H9 (cell line): ENCODE data around the gene NMRK1. TPM values are rescaled to one million over a fixed set of nuclear protein-coding genes. Genes with fewer than 3 reads are reported as not detected.

Source experiments
- DNase-seq: peaks from one replicate; pipeline ENCODE4 v3.0.0-alpha.2; 2017
- H2AFZ ChIP-seq: one replicate; pipeline ENCODE4 v1.6.1; 2013; ENCODE audit warnings: mild to moderate bottlenecking, low read length, control low read depth, moderate library complexity
- H2AK5ac ChIP-seq: 2 replicates; pipeline ENCODE4 v1.6.1; 2013; ENCODE audit warnings: low read length, control low read depth, mixed read lengths; ENCODE audit not compliant: insufficient read length
- H2BK120ac ChIP-seq: one replicate; pipeline ENCODE4 v1.6.1; 2013; ENCODE audit warnings: low read depth, mild to moderate bottlenecking, low read length, control low read depth, inconsistent platforms; ENCODE audit not compliant: poor library complexity, severe bottlenecking
- H2BK12ac ChIP-seq: 2 replicates; pipeline ENCODE4 v1.6.1; 2013; ENCODE audit warnings: low read length, control low read depth, mixed read lengths, low read depth; ENCODE audit not compliant: insufficient read length
- H2BK15ac ChIP-seq: 2 replicates; pipeline ENCODE4 v1.6.1; 2013; ENCODE audit warnings: low read depth, low read length, control low read depth
- H2BK20ac ChIP-seq: one replicate; pipeline ENCODE4 v1.6.1; 2013; ENCODE audit warnings: low read depth, mild to moderate bottlenecking, low read length, control low read depth, inconsistent platforms; ENCODE audit not compliant: poor library complexity, severe bottlenecking
- H2BK5ac ChIP-seq: 2 replicates; pipeline ENCODE4 v1.6.1; 2013; ENCODE audit warnings: low read length, control low read depth, mixed read lengths; ENCODE audit not compliant: insufficient read length
- H3K14ac ChIP-seq: 2 replicates; pipeline ENCODE4 v1.6.1; 2013; ENCODE audit warnings: low read length, control low read depth; ENCODE audit not compliant: insufficient read depth
- H3K18ac ChIP-seq: 2 replicates; pipeline ENCODE4 v1.6.1; 2013; ENCODE audit warnings: low read depth, mild to moderate bottlenecking, mixed read lengths, low read length, control low read depth; ENCODE audit not compliant: insufficient read length
- H3K23ac ChIP-seq: 2 replicates; pipeline ENCODE4 v1.6.1; 2013; ENCODE audit warnings: low read length, control low read depth, mixed read lengths, low read depth; ENCODE audit not compliant: insufficient read length
- H3K23me2 ChIP-seq: 2 replicates; pipeline ENCODE4 v1.6.1; 2013; ENCODE audit warnings: low read depth, mild to moderate bottlenecking, mixed read lengths, low read length, control low read depth; ENCODE audit not compliant: insufficient read length, poor library complexity, severe bottlenecking
- H3K27ac ChIP-seq: 2 replicates; pipeline ENCODE4 v1.5.1; 2013; ENCODE audit warnings: low read length, control low read depth, mixed read lengths, low read depth; ENCODE audit not compliant: insufficient read length
- H3K27me3 ChIP-seq: 2 replicates; pipeline ENCODE4 v1.6.1; 2013; ENCODE audit warnings: low read length, control low read depth, inconsistent platforms; ENCODE audit not compliant: insufficient read depth
- H3K4ac ChIP-seq: 2 replicates; pipeline ENCODE4 v1.6.1; 2013; ENCODE audit warnings: low read depth, mild to moderate bottlenecking, control low read depth, inconsistent platforms, low read length, moderate library complexity
- H3K4me1 ChIP-seq: 2 replicates; pipeline ENCODE4 v1.6.1; 2013; ENCODE audit warnings: low read length, control low read depth, inconsistent platforms; ENCODE audit not compliant: insufficient read depth
- H3K4me2 ChIP-seq: 2 replicates; pipeline ENCODE4 v1.6.1; 2013; ENCODE audit warnings: low read length, control low read depth, mixed read lengths; ENCODE audit not compliant: insufficient read length, insufficient read depth
- H3K56ac ChIP-seq: 2 replicates; pipeline ENCODE4 v1.6.1; 2013; ENCODE audit warnings: low read depth, mild to moderate bottlenecking, mixed read lengths, low read length, control low read depth; ENCODE audit not compliant: insufficient read length
- H3K79me1 ChIP-seq: 2 replicates; pipeline ENCODE4 v1.6.1; 2013; ENCODE audit warnings: low read depth, mild to moderate bottlenecking, moderate library complexity, low read length, control low read depth, inconsistent platforms; ENCODE audit not compliant: insufficient read depth, poor library complexity, severe bottlenecking
- H3K79me2 ChIP-seq: 2 replicates; pipeline ENCODE4 v1.6.1; 2013; ENCODE audit warnings: low read length, control low read depth, inconsistent platforms; ENCODE audit not compliant: insufficient read depth
- H3K9ac ChIP-seq: 2 replicates; pipeline ENCODE4 v1.6.1; 2013; ENCODE audit warnings: low read length, control low read depth, mixed read lengths; ENCODE audit not compliant: insufficient read length; ENCODE audit errors: extremely low read depth
- H3K9me3 ChIP-seq: one replicate; pipeline ENCODE4 v1.6.1; 2013; ENCODE audit warnings: low read depth, low read length, inconsistent platforms; ENCODE audit not compliant: control insufficient read depth
- H3T11ph ChIP-seq: one replicate; pipeline ENCODE4 v1.6.1; 2013; ENCODE audit warnings: mild to moderate bottlenecking, low read length, control low read depth, inconsistent platforms
- H4K20me1 ChIP-seq: one replicate; pipeline ENCODE4 v1.6.1; 2013; ENCODE audit not compliant: control insufficient read depth, insufficient read length, insufficient read depth
- H4K5ac ChIP-seq: 2 replicates; pipeline ENCODE4 v1.6.1; 2013; ENCODE audit warnings: low read depth, mild to moderate bottlenecking, mixed read lengths, low read length, control low read depth; ENCODE audit not compliant: insufficient read length
- H4K8ac ChIP-seq: replicated peaks from 2 replicates; pipeline ENCODE4 v1.6.1; 2013; ENCODE audit warnings: low read length, control low read depth, mixed read lengths, low read depth; ENCODE audit not compliant: insufficient read length
- H4K91ac ChIP-seq: 2 replicates; pipeline ENCODE4 v1.6.1; 2013; ENCODE audit warnings: low read depth, mild to moderate bottlenecking, moderate library complexity, mixed read lengths, low read length, control low read depth; ENCODE audit not compliant: insufficient read length
- H3K27ac Mint-ChIP-seq, 3 experiments: 2 replicates in 2 of 3; 3 replicates in 1 of 3; pipeline ENCODE4 v1.8.0; 2020 to 2021; ENCODE audit warnings: mixed read lengths in 3 of 3, mild to moderate bottlenecking in 1 of 3, moderate library complexity in 1 of 3
- H3K27me3 Mint-ChIP-seq: 2 replicates; pipeline ENCODE4 v1.8.0; 2021; ENCODE audit warnings: low read depth, mild to moderate bottlenecking, moderate library complexity, mixed read lengths
- H3K36me3 Mint-ChIP-seq, 3 experiments: 2 replicates in 2 of 3; 3 replicates in 1 of 3; pipeline ENCODE4 v1.8.0; 2020 to 2021; ENCODE audit warnings: low read depth in 3 of 3, mixed read lengths in 3 of 3; ENCODE audit not compliant: insufficient read depth in 1 of 3
- H3K4me1 Mint-ChIP-seq, 2 experiments: 2 replicates each; pipeline ENCODE4 v1.8.0; 2020; ENCODE audit warnings: mixed read lengths in 2 of 2
- H3K4me3 Mint-ChIP-seq, 2 experiments: 2 replicates in 1 of 2; 3 replicates in 1 of 2; pipeline ENCODE4 v1.8.0; 2020 to 2021; ENCODE audit warnings: mild to moderate bottlenecking in 2 of 2, mixed read lengths in 2 of 2, moderate library complexity in 1 of 2
- H3K9me3 Mint-ChIP-seq, 2 experiments: 2 replicates in 1 of 2; 3 replicates in 1 of 2; pipeline ENCODE4 v1.8.0; 2020; ENCODE audit warnings: mild to moderate bottlenecking in 2 of 2, mixed read lengths in 2 of 2, moderate library complexity in 1 of 2
- CTCF ChIP-seq: fragments of 200-600 bp; sonication (generic); conservative IDR thresholded peaks from 3 replicates; pipeline ENCODE4 v1.8.0; 2021; ENCODE audit warnings: antibody characterized with exemption, mild to moderate bottlenecking
- WGBS: extraction: QIAGEN DNeasy Blood & Tissue Kit; methylation state at CpG from one replicate; pipeline ENCODE4 v1.1.7; 2013; ENCODE audit warnings: missing lambda C conversion rate, low lambda C conversion rate, mixed read lengths; ENCODE audit not compliant: insufficient read length; ENCODE audit errors: extremely low coverage; 5-methylcytosine and 5-hydroxymethylcytosine counted together
- total RNA-seq: library from RNA; stranded (reverse); gene quantifications from 2 replicates; pipeline ENCODE4 v1.2.1, GENCODE V29; 2021

The NMRK1 gene
- total RNA-seq, 1 experiment from 2014 or later, result 3.0 TPM

DNA sequence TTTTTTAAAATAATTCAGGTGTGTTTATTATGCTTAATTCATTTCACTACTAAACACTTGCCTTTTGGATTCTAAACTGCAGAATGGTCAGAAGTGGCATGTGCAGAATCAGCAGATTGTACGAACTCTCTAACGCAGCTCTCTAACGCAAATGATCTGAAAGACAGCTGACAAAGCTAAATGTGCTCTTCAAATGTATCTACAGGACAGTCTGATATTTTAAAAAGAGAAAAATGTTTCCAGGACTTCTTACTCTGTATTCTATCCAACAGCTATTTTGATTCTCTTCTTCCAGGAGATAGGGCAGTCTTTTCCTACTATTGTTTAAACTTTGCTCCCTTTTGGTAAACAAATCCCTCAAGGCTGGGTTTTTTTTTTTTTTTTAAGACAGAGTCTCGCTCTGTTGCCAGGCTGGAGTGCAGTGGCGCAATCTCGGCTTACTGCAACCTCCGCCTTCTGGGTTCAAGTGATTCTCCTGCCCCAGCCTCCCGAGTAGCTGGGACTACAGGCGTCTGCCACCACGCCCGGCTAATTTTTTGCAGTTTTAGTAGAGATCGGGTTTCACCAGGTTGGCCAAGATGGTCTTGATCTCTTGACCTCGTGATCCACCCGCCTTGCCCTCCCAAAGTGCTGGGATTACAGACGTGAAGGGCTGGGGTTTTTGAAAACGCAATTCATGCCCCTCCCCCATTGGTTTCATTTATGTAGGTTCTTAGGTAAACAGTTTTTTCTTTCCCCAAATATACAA, 1.2 kb downstream of the NMRK1 start:
- peak overlapping the region in 2 of 3 experiments; percentile 57 to 75; a peak in 1 of 7 replicates for H3K27ac Mint-ChIP-seq
- H3K4me2 ChIP-seq, result peak overlapping the region; percentile 70

More for the DNA sequence above, 1.2 kb downstream of the NMRK1 start:
- Histone ChIP-seq H2BK20ac (no peak overlapping the region), H3K23ac (no peak overlapping the region), H3K79me2 (no peaks in the 10 kb centered on the region; the same call in 1 of the 2 replicates), H3K14ac (no peak overlapping the region), H3K9ac (no peak overlapping the region), H3K27me3 (no peaks in the 10 kb centered on the region), H3K27ac (no peak overlapping the region), H4K5ac (no peak overlapping the region), H2BK12ac (no peak overlapping the region), H3K79me1 (no peaks in the 10 kb centered on the region), H2AFZ (no peak overlapping the region), H2BK5ac (no peak overlapping the region), H3K56ac (no peak overlapping the region), H3K18ac (no peak overlapping the region), H2BK120ac (no peak overlapping the region), H2AK5ac (no peak overlapping the region), H3K9me3 (no peaks in the 10 kb centered on the region), H2BK15ac (no peak overlapping the region), H4K91ac (no peak overlapping the region), H3K4ac (no peak overlapping the region), H3T11ph (no peak overlapping the region), H4K20me1 (no peaks in the 10 kb centered on the region), H3K4me1 (peaks cover 2% of the 10 kb centered on the region; the same call in 1 of the 2 replicates), H4K8ac (no peak overlapping the region), H3K23me2 (peaks cover 8% of the 10 kb centered on the region)
- no peak for TF ChIP-seq CTCF
- DNase-seq, result no peak
- Mint-ChIP-seq H3K4me1 (peaks cover 33 to 46% of the 10 kb centered on the region in 2 experiments), H3K4me3 (peak overlapping the region; percentile 88 to 96), H3K36me3 (0 out of 7 replicates have a peak, but pooled peaks cover 0 to 4% (median 0%) of the 10 kb centered on the region in 3 experiments), H3K9me3 (no peaks in the 10 kb centered on the region; a peak in 1 of 5 replicates), H3K27me3 (no peaks in the 10 kb centered on the region; the same call in 1 of the 2 replicates)
- WGBS, result no CpG with 5 or more reads among the region's 16 CpGs
